ES-I3 (cell line): ENCODE results near the gene MRFAP1.

Source experiments
- H3K36me3 ChIP-seq: 2 replicates; pipeline ENCODE4 v1.6.1; 2013; ENCODE audit warnings: mild to moderate bottlenecking, low read length, control low read depth, moderate library complexity; ENCODE audit not compliant: insufficient read depth
- H3K4me1 ChIP-seq: 2 replicates; pipeline ENCODE4 v1.6.1; 2013; ENCODE audit warnings: mild to moderate bottlenecking, control low read depth, low read length; ENCODE audit not compliant: insufficient read depth
- H3K9ac ChIP-seq: 2 replicates; pipeline ENCODE4 v1.6.1; 2013; ENCODE audit warnings: low read depth, mild to moderate bottlenecking, low read length, moderate library complexity
- H3K9me3 ChIP-seq: 2 replicates; pipeline ENCODE4 v1.6.1; 2013; ENCODE audit warnings: mild to moderate bottlenecking, low read length, moderate library complexity; ENCODE audit not compliant: control insufficient read depth, insufficient read depth

MRFAP1 gene

DNA sequence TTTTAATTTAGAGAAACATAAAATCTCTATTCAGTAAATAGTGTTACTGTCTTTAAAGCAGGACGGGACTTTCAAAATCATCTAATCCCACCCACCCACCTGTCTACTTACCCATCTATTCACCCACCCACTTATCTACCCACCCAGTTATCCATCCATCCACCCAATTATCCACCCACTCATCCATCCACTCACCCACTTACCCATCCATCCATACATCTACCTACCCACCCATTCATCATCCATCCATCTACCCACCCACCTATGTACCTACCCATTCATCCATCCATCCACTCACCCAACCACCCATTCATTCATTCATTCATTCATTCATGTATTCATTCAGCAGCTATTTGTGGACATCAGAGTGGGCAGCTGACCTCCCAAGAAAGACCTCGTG, 34.9 kb upstream of the MRFAP1 start:
- no peaks in the 10 kb centered on the region for H3K9me3 ChIP-seq
- no peak overlapping the region for H3K9ac ChIP-seq
- H3K4me1 ChIP-seq: peaks cover 6% of the 10 kb centered on the region; the same call in 1 of the 2 replicates
- no peaks in the 10 kb centered on the region for H3K36me3 ChIP-seq

- Histone ChIP-seq H3K9ac (no peak overlapping the region), H3K36me3 (no peaks in the 10 kb centered on the region), H3K9me3 (no peaks in the 10 kb centered on the region), H3K4me1 (peaks cover 6% of the 10 kb centered on the region; the same call in 1 of the 2 replicates)
Observed at GRCh38 chr4:6606465-6607235, 33.8 kb upstream of the MRFAP1 start.

- Histone ChIP-seq H3K36me3 (no peaks in the 10 kb centered on the region), H3K4me1 (peaks cover 6% of the 10 kb centered on the region; the same call in 1 of the 2 replicates), H3K9me3 (no peaks in the 10 kb centered on the region), H3K9ac (no peak overlapping the region)
Observed at GRCh38 chr4:6607368-6608055, 33.0 kb upstream of the MRFAP1 start.

GRCh38 chr4:6608758-6609414, 31.6 kb upstream of the MRFAP1 start:
- H3K9me3 ChIP-seq: no peaks in the 10 kb centered on the region
- H3K36me3 ChIP-seq: no peaks in the 10 kb centered on the region
- peaks cover 6% of the 10 kb centered on the region; the same call in 1 of the 2 replicates for H3K4me1 ChIP-seq
- H3K9ac ChIP-seq: no peak overlapping the region

- H3K36me3 ChIP-seq: no peaks in the 10 kb centered on the region
- peaks cover 6% of the 10 kb centered on the region; the same call in 1 of the 2 replicates for H3K4me1 ChIP-seq
- no peaks in the 10 kb centered on the region for H3K9me3 ChIP-seq
- no peak overlapping the region for H3K9ac ChIP-seq
Observed at GRCh38 chr4:6609415-6610079, 30.9 kb upstream of the MRFAP1 start.

GRCh38 chr4:6610856-6611430, 29.5 kb upstream of the MRFAP1 start:
- peaks cover 6% of the 10 kb centered on the region; the same call in 1 of the 2 replicates for H3K4me1 ChIP-seq
- no peaks in the 10 kb centered on the region for H3K36me3 ChIP-seq
- no peak overlapping the region for H3K9ac ChIP-seq
- no peaks in the 10 kb centered on the region for H3K9me3 ChIP-seq

- Histone ChIP-seq H3K9me3 (no peaks in the 10 kb centered on the region), H3K36me3 (no peaks in the 10 kb centered on the region), H3K4me1 (peaks cover 6% of the 10 kb centered on the region; the same call in 1 of the 2 replicates), H3K9ac (no peak overlapping the region)
Observed at GRCh38 chr4:6612961-6613675, 27.4 kb upstream of the MRFAP1 start.

DNA sequence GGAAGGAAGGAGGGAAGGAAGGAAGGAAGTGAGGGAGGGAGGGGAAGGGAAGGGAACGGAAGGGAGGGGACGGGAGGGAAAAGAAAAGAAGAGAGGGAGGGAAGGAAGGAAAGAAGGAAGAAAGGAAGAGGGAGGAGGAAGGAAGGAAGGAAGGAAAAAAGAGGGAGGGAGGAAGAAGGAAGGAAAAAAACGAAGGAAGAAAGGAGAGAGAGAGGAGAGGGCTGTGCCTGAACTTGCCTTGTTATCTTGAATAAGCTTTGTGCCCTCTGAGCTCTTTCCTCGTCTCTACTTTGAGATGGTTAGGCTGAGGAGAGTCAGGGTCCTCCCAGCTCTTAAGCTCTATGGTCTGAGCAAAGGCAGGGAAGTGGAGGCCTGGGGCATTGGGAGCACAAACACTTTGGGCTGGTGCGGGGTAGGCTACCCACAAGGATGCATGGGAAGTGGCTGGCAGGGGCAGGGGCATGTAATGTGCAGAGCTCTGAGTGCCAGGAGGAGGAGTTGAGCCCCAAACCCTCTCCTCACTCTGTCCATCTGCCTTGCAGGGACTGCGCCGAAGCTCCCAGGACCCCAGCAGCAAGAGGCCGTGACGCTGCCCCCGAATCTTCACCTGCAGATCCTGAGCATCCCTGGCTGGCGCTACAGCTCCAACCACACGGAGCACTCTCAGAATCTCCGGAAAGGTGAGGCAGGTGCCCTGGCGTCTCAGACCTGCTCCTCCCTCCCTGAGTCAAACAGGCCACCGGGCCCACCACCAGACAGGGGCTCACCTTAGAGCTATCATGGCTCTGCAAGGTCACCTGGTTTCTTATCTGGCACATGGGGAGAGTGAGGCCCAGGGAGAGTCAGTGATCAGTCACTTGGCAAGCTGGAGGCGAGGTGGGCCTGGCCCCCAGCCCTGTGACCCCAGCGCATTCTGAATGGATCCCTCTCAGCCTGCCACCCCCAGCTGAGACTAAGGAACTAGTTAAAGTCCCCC, 26.5 kb upstream of the MRFAP1 start:
- Histone ChIP-seq H3K36me3 (no peaks in the 10 kb centered on the region), H3K4me1 (peaks cover under 1% of the 10 kb centered on the region; the same call in 1 of the 2 replicates), H3K9me3 (no peaks in the 10 kb centered on the region), H3K9ac (no peak overlapping the region)

- Histone ChIP-seq H3K36me3 (no peaks in the 10 kb centered on the region), H3K4me1 (no peaks in the 10 kb centered on the region), H3K9ac (no peak overlapping the region), H3K9me3 (no peaks in the 10 kb centered on the region)
Observed at GRCh38 chr4:6614701-6615230, 25.7 kb upstream of the MRFAP1 start.

- Histone ChIP-seq H3K4me1 (no peaks in the 10 kb centered on the region), H3K9ac (no peak overlapping the region), H3K9me3 (no peaks in the 10 kb centered on the region), H3K36me3 (no peaks in the 10 kb centered on the region)
Observed at GRCh38 chr4:6616087-6616995, 24.1 kb upstream of the MRFAP1 start.

DNA sequence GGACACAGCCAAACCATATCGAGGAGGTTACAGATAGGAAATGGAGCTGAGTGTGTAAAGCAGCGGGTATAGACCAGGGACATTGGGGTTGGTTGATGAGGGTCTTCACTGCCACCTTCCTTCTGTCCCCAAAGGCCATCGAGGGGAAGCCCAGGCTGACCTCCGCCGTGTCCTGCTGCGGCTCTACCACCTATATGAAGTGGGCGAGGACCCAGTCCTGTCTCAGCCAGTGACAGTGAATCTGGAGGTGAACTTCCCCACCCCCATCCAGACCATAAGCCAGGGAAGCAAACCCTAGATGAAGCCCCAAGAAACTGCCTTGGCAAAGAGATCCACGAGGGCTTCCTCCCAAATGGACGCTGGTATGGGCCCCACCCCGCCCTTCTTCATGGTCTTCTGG, 23.2 kb upstream of the MRFAP1 start:
- H3K36me3 ChIP-seq: no peaks in the 10 kb centered on the region
- no peaks in the 10 kb centered on the region for H3K4me1 ChIP-seq
- no peak overlapping the region for H3K9ac ChIP-seq
- H3K9me3 ChIP-seq: no peaks in the 10 kb centered on the region
